CD4-positive, alpha-beta T cell treated with Interleukin-10 for 1 hour (primary cell): Measurements from ENCODE around the gene TBC1D14.
"Not testable (repeated sequence)": the region's sequence is repeated elsewhere in the genome, so short reads cannot be mapped to it uniquely, and the experiment has no call there.

Experiments
- DNase-seq: peaks from one replicate; pipeline ENCODE4 v3.0.0-alpha.2; 2020

Gene TBC1D14

GRCh38 chr4:6910960-6911874, 1.6 kb downstream of the TBC1D14 start:
- no peak for DNase-seq

- DNase-seq = not testable (repeated sequence)
Measured at GRCh38 chr4:6911917-6912316, 2.3 kb downstream of the TBC1D14 start.

GRCh38 chr4:6912441-6912840, 2.8 kb downstream of the TBC1D14 start:
- no peak for DNase-seq

- no peak for DNase-seq
Measured at GRCh38 chr4:6913350-6913905, 3.8 kb downstream of the TBC1D14 start.

GRCh38 chr4:6914448-6914847, 4.8 kb downstream of the TBC1D14 start:
- no peak for DNase-seq

GRCh38 chr4:6915041-6916005, 5.7 kb downstream of the TBC1D14 start:
- DNase-seq = no peak

GRCh38 chr4:6916069-6916586, 6.5 kb downstream of the TBC1D14 start:
- DNase-seq = no peak

- peak; percentile 73 for DNase-seq
Measured at GRCh38 chr4:6916587-6917460, 7.2 kb downstream of the TBC1D14 start.

GRCh38 chr4:6917461-6918271, 8.0 kb downstream of the TBC1D14 start:
- peak; percentile 56 for DNase-seq

GRCh38 chr4:6918338-6918737, 8.7 kb downstream of the TBC1D14 start:
- peak; percentile 24 for DNase-seq

- no peak for DNase-seq
Measured at GRCh38 chr4:6920171-6920570, 10.5 kb downstream of the TBC1D14 start.

GRCh38 chr4:6923507-6923906, 13.9 kb downstream of the TBC1D14 start:
- no peak for DNase-seq

- DNase-seq = no peak
Measured at GRCh38 chr4:6924361-6924779, 14.7 kb downstream of the TBC1D14 start.

GRCh38 chr4:6925357-6925836, 15.8 kb downstream of the TBC1D14 start:
- peak; percentile 36 for DNase-seq

- DNase-seq = no peak
Measured at GRCh38 chr4:6926081-6926480, 16.5 kb downstream of the TBC1D14 start.

GRCh38 chr4:6926681-6927478, 17.3 kb downstream of the TBC1D14 start:
- DNase-seq = peak; percentile 70

GRCh38 chr4:6928081-6928480, 18.5 kb downstream of the TBC1D14 start:
- DNase-seq = no peak

GRCh38 chr4:6929339-6929811, 19.7 kb downstream of the TBC1D14 start:
- no peak for DNase-seq

GRCh38 chr4:6929812-6930464, 20.3 kb downstream of the TBC1D14 start:
- no peak for DNase-seq
